Endodermal cell (in vitro differentiated cells): Measurements from ENCODE around the gene RDH13. TPM values are rescaled to one million over a fixed set of nuclear protein-coding genes. Genes with fewer than 3 reads are reported as not detected.

Experiments
- DNase-seq: peaks from one replicate; pipeline ENCODE4 v3.0.0-alpha.2; 2017
- H3K27ac ChIP-seq: 2 replicates; pipeline ENCODE4 v1.5.1; 2013; ENCODE audit warnings: mild to moderate bottlenecking, low read depth, low read length, moderate library complexity
- H3K27me3 ChIP-seq: 2 replicates; pipeline ENCODE4 v1.6.1; 2013; ENCODE audit warnings: mild to moderate bottlenecking, low read length, moderate library complexity; ENCODE audit not compliant: insufficient read depth, control insufficient read depth, poor library complexity, severe bottlenecking
- H3K36me3 ChIP-seq: 2 replicates; pipeline ENCODE4 v1.7.0; 2013; ENCODE audit warnings: mild to moderate bottlenecking, low read length, moderate library complexity; ENCODE audit not compliant: control insufficient read depth, insufficient read depth
- H3K4me1 ChIP-seq: one replicate; pipeline ENCODE4 v1.7.0; 2013; ENCODE audit warnings: low read length; ENCODE audit not compliant: control insufficient read depth, insufficient read depth
- H3K4me3 ChIP-seq: 2 replicates; pipeline ENCODE4 v1.5.1; 2013; ENCODE audit warnings: mild to moderate bottlenecking, low read length, moderate library complexity
- H3K9ac ChIP-seq: 2 replicates; pipeline ENCODE4 v1.6.1; 2013; ENCODE audit warnings: mild to moderate bottlenecking, low read length, moderate library complexity; ENCODE audit not compliant: poor library complexity, severe bottlenecking; ENCODE audit errors: extremely low read depth
- H3K9me3 ChIP-seq: 2 replicates; pipeline ENCODE4 v1.6.1; 2013; ENCODE audit warnings: mild to moderate bottlenecking, low read length, moderate library complexity; ENCODE audit not compliant: control insufficient read depth
- H3K27ac Mint-ChIP-seq: 2 replicates; pipeline ENCODE4 v1.8.0; 2020; ENCODE audit warnings: mixed read lengths
- H3K27me3 Mint-ChIP-seq: 2 replicates; pipeline ENCODE4 v1.8.0; 2021; ENCODE audit warnings: mild to moderate bottlenecking, mixed read lengths; ENCODE audit not compliant: insufficient read depth
- H3K36me3 Mint-ChIP-seq: 2 replicates; pipeline ENCODE4 v1.8.0; 2020; ENCODE audit warnings: low read depth, mixed read lengths
- H3K4me1 Mint-ChIP-seq: 2 replicates; pipeline ENCODE4 v1.8.0; 2020; ENCODE audit warnings: mixed read lengths
- H3K4me3 Mint-ChIP-seq: 2 replicates; pipeline ENCODE4 v1.8.0; 2020; ENCODE audit warnings: mild to moderate bottlenecking, moderate library complexity, mixed read lengths
- H3K9me3 Mint-ChIP-seq: 2 replicates; pipeline ENCODE4 v1.8.0; 2020; ENCODE audit warnings: mild to moderate bottlenecking, mixed read lengths
- WGBS, 2 experiments: methylation state at CpG; one replicate each; pipeline versions ENCODE4 v1.1.5 to v1.1.7; 2013; ENCODE audit warnings: missing lambda C conversion rate in 2 of 2, mixed read lengths in 1 of 2; ENCODE audit not compliant: insufficient coverage in 1 of 2, insufficient read length in 1 of 2; 5-methylcytosine and 5-hydroxymethylcytosine counted together
- total RNA-seq, 2 donors: library from RNA; stranded (reverse); fragmentation: NEBNext Ultra II Directional in 1 of 2; extraction: Animal tissue kit (Norgen Biotek cat#: 25700) in 1 of 2; gene quantifications; 2 replicates in 1 of 2; 3 replicates in 1 of 2; pipeline ENCODE4 v1.2.1, GENCODE V29; 2021
- TF ChIP-seq, protein P1 (sequence below): fragments of 200-600 bp; sonication (generic); conservative IDR thresholded peaks from 2 replicates; pipeline ENCODE4 v1.5.0; 2021; ENCODE audit warnings: antibody characterized with exemption, mild to moderate bottlenecking

RDH13 gene
- total RNA-seq, 2 donors from 2014 or later, result 20.6 to 39.0 TPM

DNA sequence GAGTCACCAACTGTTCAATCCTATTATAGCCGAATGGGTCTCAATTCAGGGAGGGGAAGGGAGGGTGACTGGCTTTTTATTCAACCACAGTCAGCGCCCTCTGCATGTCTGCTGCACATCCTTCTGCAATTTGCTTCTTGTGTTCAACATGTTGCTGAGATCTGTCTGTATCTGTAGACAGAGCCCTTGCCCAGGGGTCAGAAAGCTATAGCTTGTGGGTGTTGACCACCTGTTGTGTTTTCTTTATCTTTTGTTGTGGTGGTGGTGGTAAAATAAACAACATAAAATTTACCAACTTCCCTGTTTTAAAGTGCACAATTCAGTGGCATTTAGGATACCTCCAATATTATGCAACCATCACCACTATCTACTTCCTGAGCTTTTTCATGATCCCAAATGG, 42.3 kb upstream of the RDH13 start:
- Histone ChIP-seq H3K9me3 (peaks cover 5% of the 10 kb centered on the region), H3K27me3 (no peaks in the 10 kb centered on the region), H3K9ac (no peak overlapping the region), H3K4me3 (no peak overlapping the region), H3K36me3 (peaks cover 12% of the 10 kb centered on the region), H3K4me1 (no peaks in the 10 kb centered on the region), H3K27ac (no peak overlapping the region)
- TF ChIP-seq, protein P1, sequence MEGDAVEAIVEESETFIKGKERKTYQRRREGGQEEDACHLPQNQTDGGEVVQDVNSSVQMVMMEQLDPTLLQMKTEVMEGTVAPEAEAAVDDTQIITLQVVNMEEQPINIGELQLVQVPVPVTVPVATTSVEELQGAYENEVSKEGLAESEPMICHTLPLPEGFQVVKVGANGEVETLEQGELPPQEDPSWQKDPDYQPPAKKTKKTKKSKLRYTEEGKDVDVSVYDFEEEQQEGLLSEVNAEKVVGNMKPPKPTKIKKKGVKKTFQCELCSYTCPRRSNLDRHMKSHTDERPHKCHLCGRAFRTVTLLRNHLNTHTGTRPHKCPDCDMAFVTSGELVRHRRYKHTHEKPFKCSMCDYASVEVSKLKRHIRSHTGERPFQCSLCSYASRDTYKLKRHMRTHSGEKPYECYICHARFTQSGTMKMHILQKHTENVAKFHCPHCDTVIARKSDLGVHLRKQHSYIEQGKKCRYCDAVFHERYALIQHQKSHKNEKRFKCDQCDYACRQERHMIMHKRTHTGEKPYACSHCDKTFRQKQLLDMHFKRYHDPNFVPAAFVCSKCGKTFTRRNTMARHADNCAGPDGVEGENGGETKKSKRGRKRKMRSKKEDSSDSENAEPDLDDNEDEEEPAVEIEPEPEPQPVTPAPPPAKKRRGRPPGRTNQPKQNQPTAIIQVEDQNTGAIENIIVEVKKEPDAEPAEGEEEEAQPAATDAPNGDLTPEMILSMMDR, result no peak
- Mint-ChIP-seq H3K4me1 (no peaks in the 10 kb centered on the region), H3K4me3 (no peak overlapping the region), H3K36me3 (peaks cover 42% of the 10 kb centered on the region), H3K27me3 (no peaks in the 10 kb centered on the region), H3K27ac (no peak overlapping the region), H3K9me3 (peaks cover 8% of the 10 kb centered on the region)
- no peak for DNase-seq
- 80 to 89% methylated on average over 2 of the region's 2 CpGs for WGBS, 2 experiments

DNA sequence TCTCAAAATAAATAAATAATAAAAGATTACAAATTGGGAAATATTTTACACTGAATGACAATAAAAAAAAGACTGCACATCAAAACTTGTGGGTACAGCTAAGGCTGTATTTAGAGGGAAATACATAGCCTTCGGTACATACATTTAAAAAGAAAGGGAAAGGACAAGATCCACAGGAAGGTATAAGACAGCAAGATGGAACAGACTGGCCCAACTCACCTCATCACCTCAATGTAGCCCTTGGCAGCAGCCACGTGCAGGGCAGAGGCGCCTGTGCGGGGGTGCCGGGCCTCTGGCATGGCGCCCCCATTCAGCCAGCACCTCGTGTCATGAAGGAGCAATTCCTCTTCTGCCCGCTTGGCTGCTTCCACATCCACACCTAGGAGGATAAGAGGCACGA, 40.2 kb upstream of the RDH13 start:
- H3K36me3 ChIP-seq, result peaks cover 8% of the 10 kb centered on the region
- peaks cover 5% of the 10 kb centered on the region for H3K9me3 ChIP-seq
- Mint-ChIP-seq H3K27ac (no peak overlapping the region), H3K27me3 (no peaks in the 10 kb centered on the region), H3K4me3 (no peak overlapping the region), H3K36me3 (peaks cover 31% of the 10 kb centered on the region), H3K4me1 (no peaks in the 10 kb centered on the region), H3K9me3 (peaks cover 8% of the 10 kb centered on the region)
- no peak overlapping the region for H3K9ac ChIP-seq
- DNase-seq, result no peak
- H3K4me1 ChIP-seq, result no peaks in the 10 kb centered on the region
- H3K27me3 ChIP-seq, result no peaks in the 10 kb centered on the region
- 94 to 97% methylated on average over 7 to 9 of the region's 9 CpGs for WGBS, 2 experiments
- H3K4me3 ChIP-seq, result no peak overlapping the region
- H3K27ac ChIP-seq, result no peak overlapping the region
- TF ChIP-seq, protein P1, result no peak

DNA sequence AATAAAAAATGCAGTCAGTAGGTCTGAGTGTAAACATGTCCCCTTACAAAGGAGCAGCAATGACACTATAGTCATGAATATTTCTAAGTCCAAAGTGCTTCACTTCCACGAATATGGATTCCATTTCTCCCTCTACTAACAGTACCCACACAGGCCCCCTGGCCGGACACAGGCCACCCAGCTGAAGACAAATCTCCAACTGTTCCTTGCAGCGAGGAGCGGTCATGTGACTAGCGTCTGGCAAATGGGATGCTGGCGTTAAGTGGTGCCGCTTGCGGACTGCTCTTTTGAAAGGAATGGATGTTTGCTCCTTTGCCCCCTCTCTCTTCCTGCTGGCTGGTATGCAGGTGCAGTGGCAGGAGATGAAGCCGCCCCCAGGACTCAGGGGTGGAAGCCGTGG, 38.3 kb upstream of the RDH13 start:
- H3K9me3 ChIP-seq, result peaks cover 5% of the 10 kb centered on the region
- no peak overlapping the region for H3K4me3 ChIP-seq
- no peak overlapping the region for H3K4me3 Mint-ChIP-seq
- no peak overlapping the region for H3K27ac ChIP-seq
- peaks cover 29% of the 10 kb centered on the region for H3K36me3 Mint-ChIP-seq
- DNase-seq, result no peak
- H3K36me3 ChIP-seq, result peaks cover 8% of the 10 kb centered on the region
- TF ChIP-seq, protein P1, result no peak
- H3K9me3 Mint-ChIP-seq, result peaks cover 8% of the 10 kb centered on the region
- no peaks in the 10 kb centered on the region for H3K4me1 Mint-ChIP-seq
- H3K27ac Mint-ChIP-seq, result no peak overlapping the region
- H3K27me3 ChIP-seq, result no peaks in the 10 kb centered on the region
- no peaks in the 10 kb centered on the region for H3K27me3 Mint-ChIP-seq
- H3K4me1 ChIP-seq, result no peaks in the 10 kb centered on the region
- H3K9ac ChIP-seq, result no peak overlapping the region
- WGBS, 2 experiments, result 87 to 88% methylated on average over 8 to 10 of the region's 10 CpGs
